ENCODE data around the gene DTNB.

- peak; percentile 75 for TF ChIP-seq CTCF (IDR thresholded peaks at IDR 0.05; ENCODE audit: poor library complexity)
- no peak for TF ChIP-seq EZH2phosphoT487 (IDR thresholded peaks at IDR 0.05; ENCODE audit: low read depth, severe bottlenecking, unreplicated experiment)
Measured at GRCh38 chr2:25606892-25607291, 66.5 kb downstream of the DTNB start.
